ENCODE data around the gene NCS1.

Gene NCS1

DNA sequence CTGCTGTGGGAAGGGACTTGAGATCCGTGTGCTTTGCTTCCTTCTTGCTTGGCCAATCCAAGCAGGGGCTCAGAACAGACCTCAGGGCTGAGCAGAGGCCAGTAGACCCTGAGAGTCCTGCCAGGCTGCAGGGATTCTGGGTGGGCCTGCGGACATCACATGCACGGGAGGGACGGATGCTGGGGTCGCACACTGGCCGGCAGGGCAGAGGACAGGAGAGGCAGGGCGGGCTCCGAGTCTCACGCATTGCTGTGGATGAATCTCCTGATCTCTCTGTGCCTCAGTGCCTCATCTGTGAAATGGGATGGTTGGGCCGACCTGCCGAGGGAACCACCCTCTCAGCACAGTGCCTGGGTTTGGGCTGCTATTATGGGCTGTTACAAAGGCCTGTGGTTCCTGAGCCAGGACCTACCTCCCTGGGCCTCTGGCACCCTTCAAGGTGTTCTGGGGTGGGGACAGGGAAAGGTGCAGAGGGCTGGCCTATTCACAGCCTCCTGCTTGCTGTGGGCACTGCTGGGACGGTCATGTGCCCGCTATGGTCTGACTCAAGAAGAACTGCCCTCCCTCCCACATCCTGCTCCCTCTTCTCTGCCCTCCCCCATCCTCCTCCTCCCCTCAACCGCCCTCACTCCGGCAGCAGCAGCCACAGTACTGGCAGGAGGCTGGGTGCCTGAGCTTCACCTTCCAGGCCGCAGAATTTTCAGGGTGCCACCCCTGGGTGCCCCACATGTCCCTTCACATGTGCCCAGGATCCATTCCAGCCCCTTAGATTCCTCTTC is 43.3 kb downstream of the NCS1 start:
- DNase-seq, result no peak

DNA sequence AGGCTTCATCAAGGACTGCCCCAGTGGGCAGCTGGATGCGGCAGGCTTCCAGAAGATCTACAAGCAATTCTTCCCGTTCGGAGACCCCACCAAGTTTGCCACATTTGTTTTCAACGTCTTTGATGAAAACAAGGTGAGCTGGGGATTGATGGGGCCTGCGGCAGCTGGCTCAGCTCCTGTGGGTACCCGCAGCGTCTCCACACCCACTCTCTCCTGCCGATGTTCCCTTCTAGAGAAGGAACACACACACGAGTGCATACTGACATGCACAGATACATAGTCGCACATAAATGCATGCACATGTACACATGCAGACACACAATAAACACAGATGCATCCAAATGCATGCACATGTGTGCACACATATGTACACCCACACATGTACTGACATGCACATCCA is 45.6 kb downstream of the NCS1 start:
- DNase-seq, result no peak

DNA sequence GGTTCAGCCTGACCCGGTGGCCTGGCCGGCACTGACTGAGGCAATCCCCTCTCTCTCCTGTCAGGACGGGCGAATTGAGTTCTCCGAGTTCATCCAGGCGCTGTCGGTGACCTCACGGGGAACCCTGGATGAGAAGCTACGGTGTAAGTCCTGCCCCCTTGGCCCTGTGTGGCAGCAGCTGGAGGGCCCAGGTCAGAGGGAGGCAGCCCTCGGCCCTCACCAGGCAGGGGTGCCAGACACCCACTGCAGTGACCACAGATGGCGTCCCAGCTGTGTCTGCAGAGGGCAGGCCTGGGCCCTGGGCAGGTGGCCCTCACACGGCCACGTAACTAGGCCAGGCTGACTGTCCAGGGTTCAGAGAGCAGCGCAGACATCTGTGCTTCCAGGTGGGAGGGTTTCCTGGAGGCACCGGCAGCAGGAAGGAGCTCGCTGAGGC is 47.5 kb downstream of the NCS1 start:
- DNase-seq, result no peak

DNA sequence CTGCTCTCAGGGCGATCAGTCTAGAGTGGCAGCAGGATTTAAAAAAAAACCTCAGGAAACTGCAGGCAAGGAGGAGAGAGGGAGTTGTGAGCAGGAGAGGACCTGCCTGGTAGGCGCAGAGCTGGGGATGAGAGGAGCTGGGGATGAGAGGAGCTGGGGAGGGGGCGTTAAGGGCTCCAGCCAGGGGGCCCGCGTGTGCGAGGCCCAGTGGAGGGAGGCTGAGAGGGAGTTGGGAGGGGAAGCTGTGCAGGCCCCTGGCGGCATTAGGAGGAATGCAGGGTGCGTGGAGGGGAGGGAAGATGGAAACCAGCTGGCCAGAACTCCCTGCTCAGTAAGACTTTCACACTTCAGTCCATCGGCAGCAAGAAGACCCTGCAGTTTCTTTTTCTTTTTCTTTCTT is 48.1 kb downstream of the NCS1 start:
- DNase-seq, result no peak

DNA sequence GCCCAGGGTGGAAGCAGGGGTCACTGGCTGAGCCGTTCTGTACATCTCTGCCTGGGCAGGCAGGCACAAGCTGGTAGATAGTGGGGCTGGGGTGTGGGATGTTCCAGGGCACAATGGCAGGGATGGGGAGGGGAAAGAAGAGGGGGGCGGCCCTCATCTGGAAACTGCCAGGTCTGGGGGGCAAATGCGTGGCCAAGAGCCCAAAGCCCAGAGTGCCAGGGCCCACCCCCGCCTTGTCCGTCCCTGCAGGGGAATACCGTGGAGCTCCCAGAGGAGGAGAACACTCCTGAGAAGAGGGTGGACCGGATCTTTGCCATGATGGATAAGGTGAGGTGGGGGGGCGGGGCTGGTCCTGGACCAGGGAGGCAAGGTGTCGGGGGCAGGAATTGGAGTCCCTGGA is 50.6 kb downstream of the NCS1 start:
- DNase-seq, result no peak

DNA sequence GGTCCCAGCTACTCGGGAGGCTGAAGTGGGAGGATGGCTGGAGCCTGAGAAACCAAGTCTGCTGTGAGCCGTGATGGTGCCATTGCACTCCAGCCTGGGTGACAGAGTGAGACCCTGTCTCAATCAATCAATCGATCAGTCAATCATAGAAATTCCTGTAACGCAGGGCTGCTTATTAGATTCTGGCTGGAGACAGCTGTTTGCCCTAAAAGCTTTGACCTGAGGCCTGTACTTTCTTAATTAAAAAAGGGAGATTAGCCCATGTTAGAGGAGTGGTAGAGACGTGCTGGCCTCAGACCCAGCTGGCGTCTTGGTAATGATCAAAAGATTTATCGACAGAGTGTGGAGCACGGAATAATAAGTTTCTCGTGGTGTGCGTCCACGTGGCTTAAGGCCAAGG is 52.9 kb downstream of the NCS1 start:
- DNase-seq, result no peak

DNA sequence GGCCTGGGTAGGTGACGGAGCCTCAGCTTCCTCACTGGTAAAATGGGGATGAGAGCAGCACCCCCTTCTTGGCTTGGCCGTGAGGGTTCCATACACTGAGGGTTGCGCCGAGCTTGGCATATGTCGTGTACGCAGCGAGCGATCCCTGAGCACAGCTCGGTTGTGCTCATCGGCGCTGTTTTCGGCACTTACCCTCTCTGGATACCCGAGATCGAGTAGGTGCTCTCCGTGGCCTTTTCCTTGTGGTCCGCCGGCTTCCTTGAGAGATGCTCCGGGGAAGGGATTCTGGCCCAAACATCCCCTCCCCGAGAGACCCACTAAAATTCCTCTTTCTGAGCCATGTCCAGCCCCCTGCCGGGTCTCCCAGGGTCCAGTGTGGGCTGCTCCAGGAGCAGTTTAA is 53.4 kb downstream of the NCS1 start:
- no peak for DNase-seq

DNA sequence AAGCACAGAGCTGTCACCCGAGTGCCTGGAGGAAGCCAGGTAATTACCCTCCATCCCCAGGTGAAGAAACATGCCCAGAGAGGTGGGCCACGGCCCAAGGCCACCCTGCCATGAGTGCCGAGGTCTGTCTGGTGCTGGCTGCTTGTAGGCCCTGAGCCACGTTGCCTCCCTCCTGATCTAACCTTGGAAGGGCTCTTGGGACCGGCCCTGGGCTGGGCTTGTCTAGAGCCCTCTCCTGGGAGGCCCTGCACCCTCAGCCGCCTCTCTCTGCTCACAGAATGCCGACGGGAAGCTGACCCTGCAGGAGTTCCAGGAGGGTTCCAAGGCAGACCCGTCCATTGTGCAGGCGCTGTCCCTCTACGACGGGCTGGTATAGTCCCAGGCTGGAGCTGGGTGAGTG is 53.9 kb downstream of the NCS1 start:
- DNase-seq, result no peak

DNA sequence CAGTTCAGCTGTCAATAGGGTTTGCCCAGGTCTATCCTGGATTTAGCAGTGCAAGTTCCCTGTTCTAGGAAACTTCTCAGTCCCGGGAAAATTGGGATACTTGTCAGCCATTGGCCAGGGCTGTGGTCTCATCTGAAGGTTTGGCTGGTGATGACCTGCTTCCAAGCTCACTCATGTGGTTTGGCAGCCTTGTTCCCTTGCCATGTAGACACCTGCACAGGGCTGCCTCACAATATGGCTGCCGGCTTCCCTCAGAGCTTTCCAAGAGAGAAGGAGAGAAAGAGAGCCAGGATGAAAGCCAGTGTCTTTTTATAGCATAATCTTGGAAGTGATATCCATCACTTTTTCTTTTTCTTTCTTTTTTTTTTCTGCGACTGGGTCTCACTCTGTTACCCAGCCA is 55.6 kb downstream of the NCS1 start:
- no peak for DNase-seq

DNA sequence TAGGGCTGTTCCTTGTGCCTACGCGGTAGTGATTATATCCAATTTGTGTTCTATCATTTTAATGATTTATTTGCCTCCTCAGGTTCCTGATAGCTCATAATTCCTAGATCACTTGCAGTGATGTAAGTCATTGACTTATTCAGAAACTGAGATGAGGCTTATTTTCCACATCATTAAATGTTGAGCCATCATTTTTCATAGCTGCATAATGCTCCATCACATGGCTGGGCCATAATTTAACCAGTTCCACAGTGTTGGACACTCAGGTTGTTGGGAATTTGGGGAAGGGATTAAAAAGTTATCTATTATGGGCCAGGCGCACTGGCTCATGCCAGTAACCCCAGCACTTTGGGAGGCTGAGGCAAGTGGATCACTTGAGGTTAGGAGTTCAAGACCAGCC is 57.6 kb downstream of the NCS1 start:
- DNase-seq, result no peak

DNA sequence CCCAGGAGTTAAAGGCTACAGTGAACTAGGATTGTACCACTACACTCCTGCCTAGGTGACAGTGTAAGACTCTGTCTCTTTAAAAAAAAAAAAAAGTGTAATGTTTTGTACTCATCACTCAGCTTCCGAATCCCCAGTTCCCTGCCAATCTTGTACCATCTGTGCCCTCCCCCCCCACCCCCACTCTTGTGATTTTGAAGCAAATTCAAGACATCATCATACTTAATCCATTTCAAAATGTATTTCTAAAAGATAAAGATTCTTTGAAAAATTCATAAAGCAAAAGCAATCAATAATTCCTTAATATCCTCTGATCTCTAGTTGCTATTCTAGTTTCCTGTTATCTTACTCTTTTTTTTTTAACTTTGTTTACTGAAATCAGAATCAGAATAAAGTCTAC is 58.4 kb downstream of the NCS1 start:
- DNase-seq, result no peak

DNA sequence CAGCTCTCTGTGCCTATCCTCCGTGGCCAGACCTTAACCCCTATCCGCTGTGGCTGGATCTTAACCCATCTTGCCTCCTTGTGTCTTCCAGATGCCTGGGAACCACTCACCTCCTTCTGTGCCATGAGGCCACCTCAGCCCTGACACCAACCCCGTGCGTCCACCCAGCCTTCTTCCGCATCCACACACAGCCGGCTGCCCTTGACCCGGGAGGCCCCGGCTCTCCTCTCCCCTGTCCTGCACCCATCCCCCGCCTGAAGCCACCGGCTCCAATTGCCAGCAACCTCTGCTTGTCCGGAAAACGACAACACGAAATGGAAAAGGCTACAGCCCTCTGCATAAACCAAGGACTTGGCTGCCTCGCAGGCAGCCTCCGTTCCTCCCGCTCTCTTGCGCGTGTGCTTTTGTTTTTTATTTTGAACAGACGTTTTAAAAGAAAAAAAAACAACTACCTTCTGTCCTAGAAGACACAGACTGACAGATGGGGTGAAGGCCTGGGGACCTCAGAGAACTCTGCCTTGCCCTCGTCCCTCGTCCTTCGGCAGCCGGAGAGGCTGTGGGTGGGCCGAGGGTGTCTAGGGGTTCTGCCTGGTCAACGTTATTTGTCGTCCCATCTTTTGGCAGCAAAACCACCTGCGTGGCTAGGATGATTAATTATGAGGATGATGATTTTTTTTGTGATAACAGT is 60.8 kb downstream of the NCS1 start:
- no peak for DNase-seq

DNA sequence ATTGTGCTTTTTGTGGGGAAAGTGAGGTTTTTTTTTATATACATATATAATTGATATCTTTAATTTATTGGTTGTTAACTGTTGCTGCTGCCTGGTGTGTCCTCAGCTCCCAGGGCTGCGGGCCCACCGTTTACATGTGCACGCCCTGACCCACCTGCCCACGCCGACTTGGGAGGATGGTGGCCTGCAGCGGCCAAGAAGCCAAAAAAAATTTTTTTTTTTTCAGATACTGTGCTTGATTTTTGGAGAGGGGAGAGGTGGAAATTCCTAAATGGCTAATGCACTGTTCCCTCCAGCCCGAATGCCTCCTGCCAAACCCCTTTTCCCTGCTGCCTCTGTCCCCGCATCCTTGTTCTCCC is 61.4 kb downstream of the NCS1 start:
- no peak for DNase-seq

DNA sequence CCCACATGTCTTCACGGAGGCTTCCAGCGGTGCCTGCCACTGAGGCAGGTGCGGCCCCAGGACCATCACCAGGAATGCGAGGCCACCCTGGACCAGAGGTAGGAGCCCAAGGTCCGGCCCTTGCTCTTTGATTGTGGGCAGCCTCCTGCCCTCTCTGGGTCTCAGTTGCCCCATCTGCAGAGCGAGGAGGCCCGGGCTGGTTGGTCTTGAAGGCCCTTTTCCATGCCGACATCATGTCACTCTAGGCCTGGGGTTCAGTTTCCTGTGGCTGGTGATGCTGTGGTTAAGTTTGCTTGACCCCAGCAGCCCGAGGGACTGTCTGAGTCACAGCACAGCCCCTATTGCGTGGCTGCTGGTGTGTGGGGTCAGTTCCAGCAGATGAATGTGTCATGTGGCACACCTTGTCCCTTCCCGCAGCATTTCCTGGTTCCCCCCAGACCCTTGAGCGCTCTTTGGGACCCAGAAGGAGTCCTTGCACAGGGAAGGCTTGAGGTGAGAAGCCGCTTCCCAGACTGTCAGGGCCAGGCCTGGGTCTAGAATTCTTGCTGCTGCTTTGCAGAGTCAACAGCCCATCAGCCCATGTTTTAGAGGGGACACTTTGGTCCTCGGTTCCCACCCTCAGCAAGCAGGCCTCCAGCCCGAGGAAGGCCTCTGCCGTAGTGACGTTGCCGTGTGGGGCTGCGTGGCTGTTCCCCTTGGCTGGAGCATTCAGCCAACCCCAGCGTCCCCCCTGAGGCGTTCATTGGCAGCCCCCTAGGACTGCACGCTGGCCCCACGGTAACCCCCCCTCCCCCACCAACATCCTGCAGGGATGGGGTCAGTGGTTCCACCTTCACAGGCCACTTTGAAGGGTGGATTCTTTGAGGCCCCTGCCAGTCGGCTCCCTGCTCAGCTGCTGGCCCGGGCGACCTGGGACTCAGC is 62.4 kb downstream of the NCS1 start:
- DNase-seq, result no peak

DNA sequence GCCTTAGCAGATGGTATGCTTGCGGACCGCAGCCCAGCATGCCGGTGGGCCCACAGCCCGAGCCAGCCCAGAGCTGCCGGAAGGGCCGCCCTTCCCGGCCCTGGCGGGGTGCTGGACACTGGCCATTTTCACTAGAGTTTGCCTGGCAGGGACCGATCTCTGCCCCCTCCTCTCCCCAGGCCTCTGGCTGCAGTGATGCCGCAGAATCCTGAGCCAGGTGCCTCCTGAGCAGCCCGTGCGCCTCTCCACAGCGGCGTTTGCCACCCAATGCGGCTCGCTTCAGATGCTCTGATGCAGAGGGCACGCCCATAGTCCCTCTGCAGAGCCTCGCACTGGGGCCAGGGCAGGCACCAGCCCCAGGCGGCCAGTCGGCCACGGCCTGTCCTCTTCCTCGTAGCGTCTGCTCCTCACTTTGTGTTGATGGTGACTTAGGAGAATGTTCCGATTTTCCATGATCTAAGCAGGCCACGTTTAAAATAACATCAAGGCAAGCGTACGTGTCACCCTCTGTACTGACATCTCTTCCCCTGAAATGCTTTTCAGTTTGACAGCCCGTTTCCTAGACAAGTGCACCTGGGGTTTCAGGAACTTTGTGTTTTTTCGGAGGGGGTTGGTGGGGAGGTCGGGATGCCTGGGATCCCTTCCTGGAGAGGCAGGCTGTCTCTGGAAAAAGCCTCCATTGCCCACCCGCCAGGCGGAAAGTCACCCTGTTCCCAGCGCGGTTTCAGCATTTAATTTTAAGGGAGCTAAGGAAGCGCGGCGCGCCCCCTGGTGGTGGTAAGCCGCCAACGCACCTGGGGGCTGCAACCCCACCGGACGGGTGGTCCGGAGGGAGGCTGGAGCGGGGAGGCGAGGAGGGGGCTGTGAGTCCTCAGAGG is 63.6 kb downstream of the NCS1 start:
- peak; percentile 72 for DNase-seq

DNA sequence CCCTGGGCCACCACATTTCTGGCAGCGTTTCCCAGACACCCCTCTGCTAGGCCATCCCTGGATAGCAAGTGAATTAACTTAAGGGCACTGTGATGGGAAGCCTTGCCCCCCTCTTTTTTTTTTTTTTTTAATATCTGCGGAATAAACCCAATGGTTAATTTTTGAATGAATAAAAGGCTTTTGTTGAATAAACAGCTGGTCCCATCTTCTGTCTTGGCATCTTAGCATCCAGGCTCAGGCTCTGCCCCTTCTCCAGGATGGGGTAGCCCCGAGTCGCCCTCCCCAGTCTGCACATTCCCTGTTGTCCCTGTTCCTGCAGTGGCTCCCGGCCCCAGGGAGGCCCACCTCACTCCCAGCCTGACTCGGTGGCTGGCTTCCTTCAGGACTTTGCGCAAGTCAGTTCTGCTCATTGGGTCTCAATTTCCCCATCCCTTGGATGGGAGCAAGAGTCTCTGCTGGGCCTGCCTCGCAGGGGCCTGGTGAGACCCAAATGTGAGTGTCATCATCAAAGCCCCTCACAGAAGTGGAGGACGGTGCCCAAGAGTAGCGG is 64.3 kb downstream of the NCS1 start:
- DNase-seq, result no peak

DNA sequence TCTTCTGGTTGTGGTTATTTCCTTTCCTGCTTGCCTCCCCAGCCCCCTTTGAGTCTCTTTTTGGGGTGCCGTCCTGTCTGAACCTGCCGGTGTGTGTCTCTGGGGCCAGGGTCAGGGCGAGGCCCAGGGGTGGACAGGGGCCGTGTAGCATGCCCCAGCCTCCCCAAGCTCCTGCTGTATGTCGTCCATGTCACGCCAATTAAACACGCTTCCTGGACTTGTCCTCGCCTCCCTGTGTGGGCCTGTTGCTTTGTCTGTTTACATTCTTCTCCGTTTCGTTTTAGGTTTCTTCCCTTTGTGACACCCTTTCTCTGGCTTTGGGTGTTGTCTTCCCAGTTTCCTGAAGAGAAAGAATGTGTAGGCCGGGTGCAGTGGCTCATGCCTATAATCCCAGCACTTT is 64.9 kb downstream of the NCS1 start:
- DNase-seq, result no peak

DNA sequence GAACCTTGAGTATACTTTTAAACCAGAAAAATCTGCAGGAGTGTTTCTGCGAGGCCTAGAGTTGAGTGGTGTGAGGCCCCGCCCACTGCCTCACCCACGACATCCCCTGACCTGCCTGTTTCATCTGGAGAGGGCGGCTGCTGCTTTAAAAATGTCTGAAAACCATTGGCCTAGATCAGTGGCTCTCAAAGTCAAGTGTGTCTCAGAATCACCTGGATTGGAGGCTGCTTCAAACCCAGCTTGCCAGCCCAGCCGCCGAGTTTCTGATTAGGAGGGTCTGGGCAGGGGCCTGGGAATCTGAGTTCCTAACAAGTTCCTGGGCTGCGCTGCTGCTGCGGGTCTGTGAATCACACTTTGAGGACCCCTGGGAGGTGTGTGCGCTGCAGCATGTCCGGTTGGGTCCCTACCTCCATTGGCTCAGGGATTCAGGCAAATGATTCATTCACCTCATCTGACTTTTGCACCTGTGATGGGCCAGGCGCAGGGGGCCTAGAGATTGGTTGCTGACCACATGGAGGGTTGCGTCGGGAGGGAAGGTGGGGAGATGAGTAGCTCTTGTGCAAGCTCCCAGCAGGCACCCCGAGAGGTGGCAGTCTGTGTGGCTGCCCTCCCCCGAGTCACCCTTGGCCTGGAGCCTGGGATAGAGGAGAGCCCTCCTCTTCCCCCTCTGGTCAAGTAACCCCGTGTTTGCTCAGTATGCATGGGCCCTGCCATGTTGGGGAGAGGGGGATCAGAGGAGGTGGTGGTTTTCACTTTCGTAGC is 65.7 kb downstream of the NCS1 start:
- DNase-seq, result no peak

DNA sequence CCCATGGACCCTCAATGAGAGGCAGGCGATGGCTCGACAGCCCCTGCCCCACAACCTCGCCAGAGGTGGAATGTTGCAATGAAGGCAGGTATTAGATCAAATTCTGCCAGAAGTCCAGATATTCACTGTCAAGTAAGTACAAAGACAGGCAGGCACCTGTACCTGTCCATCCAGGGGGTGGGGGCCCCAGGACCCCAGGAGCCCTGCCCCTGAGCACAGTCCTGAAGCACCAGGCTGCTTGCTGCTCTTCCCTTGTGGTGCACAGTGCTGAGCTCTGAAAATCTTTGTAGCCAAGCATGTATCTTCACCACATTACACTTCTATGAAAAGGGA is 67.1 kb downstream of the NCS1 start:
- DNase-seq, result no peak

DNA sequence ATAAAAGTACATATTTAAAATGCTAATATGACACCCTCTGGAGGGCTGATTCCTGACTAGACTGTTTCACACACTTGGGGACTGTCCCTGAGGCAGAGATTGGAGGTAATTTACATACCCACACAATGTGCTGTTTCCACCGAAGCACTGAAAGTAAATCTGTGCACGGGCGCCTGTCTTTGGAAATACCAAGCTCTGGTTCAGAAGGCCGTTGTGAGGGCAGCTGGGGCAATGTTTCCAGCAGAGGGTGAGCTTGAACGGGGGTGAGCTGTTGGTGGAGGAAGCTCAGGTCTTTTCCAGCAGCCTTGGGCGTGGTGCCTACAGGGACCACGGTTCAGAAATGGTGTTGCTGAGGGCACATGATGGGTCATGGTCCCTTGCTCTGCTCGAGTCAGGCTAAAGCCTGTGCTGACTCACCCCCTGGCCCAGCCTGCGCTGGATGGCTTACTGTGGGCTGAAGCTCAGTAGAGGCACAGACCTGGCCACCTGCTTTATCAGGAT is 67.6 kb downstream of the NCS1 start:
- peak; percentile 72 for DNase-seq

DNA sequence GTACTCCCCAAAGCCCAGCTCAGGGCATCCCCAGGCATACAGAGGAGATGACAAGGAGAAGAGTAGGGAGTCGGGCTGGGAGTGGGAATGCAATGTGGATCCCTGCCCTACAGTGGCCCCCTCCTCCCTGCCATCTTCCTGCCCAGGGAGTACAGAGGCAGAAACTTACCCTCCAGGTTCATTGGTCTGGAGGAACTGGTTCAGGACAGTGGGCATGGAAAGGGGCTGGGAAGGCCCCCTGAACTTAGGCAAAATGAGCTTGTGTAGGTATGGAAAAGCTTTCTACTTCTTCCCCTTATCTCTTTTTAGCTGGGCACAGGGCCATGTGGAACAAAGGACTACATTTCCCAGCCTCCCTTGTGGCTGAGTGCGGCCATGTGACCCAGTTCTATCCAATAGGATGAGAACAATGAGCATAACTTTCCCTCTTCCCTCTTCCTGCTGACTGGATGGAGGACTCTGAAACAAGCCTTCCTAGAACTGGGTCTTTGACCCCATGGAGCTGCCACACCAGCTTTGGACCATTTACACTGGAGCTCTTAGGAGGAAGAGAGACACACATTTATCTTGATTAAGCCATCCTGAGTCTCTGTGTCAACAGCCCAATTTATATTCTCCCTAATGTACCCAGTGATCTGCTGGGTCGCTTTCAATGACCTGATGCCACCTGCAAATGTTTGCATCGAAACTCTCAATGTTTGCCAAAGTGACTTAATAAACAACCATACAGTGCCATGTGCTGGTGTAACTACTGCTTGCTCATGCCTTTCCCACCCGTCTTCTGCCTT is 68.4 kb downstream of the NCS1 start:
- DNase-seq, result peak; percentile 85

Data from activated CD4-positive, alpha-beta T cell treated with anti-CD3 and anti-CD28 coated beads, Interleukin-2, Interleukin-6, amounts not matched to agents 100 ng/mL and 50 ng/mL, durations not matched to agents 16 hours and 8 hours (primary cell).